IMR-90 (cell line): ENCODE results near the gene ARTN. TPM values are rescaled to one million over a fixed set of nuclear protein-coding genes. Genes with fewer than 3 reads are reported as not detected.
A peak's percentile ranks its signal among the peaks of the same experiment; 100 is the strongest.

Experiments used
- ATAC-seq: fragments of 200-7000 bp; cut with Tn5 transposase; 2 replicates; pipeline ENCODE4 v1.9.1; 2020; ENCODE audit warnings: low read depth, mild to moderate bottlenecking, moderate library complexity
- BruUV-seq: library from RNA; stranded (reverse); fragments of 400-500 nt; replicated peaks from 2 replicates; lab custom pipeline; 2021; lab: Mats Ljungman, UMichigan
- CTCF ChIA-PET: fragments of 300-600 bp; formaldehyde crosslinking; extraction: SDS; loops from one replicate; lab custom pipeline; 2021; ENCODE audit warnings: antibody characterized with exemption; lab: Yijun Ruan, JAX
- POLR2A ChIA-PET: fragments of 300-600 bp; sonication (Branson Sonifier 250); formaldehyde crosslinking; loops from one replicate; lab custom pipeline; 2022; ENCODE audit warnings: antibody characterized with exemption; ENCODE audit not compliant: unreplicated experiment; lab: Charles Lee
- DNase-seq: peaks from one replicate; pipeline ENCODE4 v3.0.0; 2013
- H2AFZ ChIP-seq: replicated peaks from 2 replicates; pipeline ENCODE3; 2013; ENCODE audit warnings: low read length, mild to moderate bottlenecking; ENCODE audit not compliant: poor library complexity
- H2AK5ac ChIP-seq: 2 replicates; pipeline ENCODE4 v1.6.1; 2013; ENCODE audit warnings: low read depth, low read length, inconsistent platforms
- H2AK9ac ChIP-seq: replicated peaks from 2 replicates; pipeline ENCODE3; 2013; ENCODE audit warnings: mild to moderate bottlenecking, low read depth, low read length, moderate library complexity; ENCODE audit not compliant: poor library complexity
- H2BK120ac ChIP-seq: 2 replicates; pipeline ENCODE4 v1.6.1; 2013; ENCODE audit warnings: low read depth, low read length, inconsistent platforms
- H2BK15ac ChIP-seq: 3 replicates; pipeline ENCODE4 v1.6.1; 2013; ENCODE audit warnings: low read depth, low read length, inconsistent platforms
- H2BK20ac ChIP-seq: 2 replicates; pipeline ENCODE4 v1.6.1; 2013; ENCODE audit warnings: low read depth, mild to moderate bottlenecking, inconsistent platforms, low read length, moderate library complexity
- H2BK5ac ChIP-seq: 2 replicates; pipeline ENCODE4 v1.6.1; 2013; ENCODE audit warnings: mild to moderate bottlenecking, low read depth, low read length, inconsistent platforms; ENCODE audit not compliant: poor library complexity, severe bottlenecking
- H3K14ac ChIP-seq: replicated peaks from 2 replicates; pipeline ENCODE4 v1.6.1; 2013; ENCODE audit warnings: low read depth, low read length, inconsistent platforms
- H3K18ac ChIP-seq: 2 replicates; pipeline ENCODE4 v1.6.1; 2013; ENCODE audit warnings: low read depth, low read length, control low read depth
- H3K23ac ChIP-seq: 2 replicates; pipeline ENCODE4 v1.6.1; 2013; ENCODE audit warnings: low read depth, low read length, inconsistent platforms
- H3K27ac ChIP-seq: 2 replicates; pipeline ENCODE4 v1.5.1; 2013; ENCODE audit warnings: mild to moderate bottlenecking, control low read depth, low read length; ENCODE audit not compliant: insufficient read depth
- H3K27me3 ChIP-seq: 2 replicates; pipeline ENCODE4 v1.6.1; 2013; ENCODE audit warnings: low read length; ENCODE audit not compliant: control insufficient read depth, insufficient read depth
- H3K36me3 ChIP-seq: 2 replicates; pipeline ENCODE4 v1.6.1; 2013; ENCODE audit warnings: low read length, mixed read lengths; ENCODE audit not compliant: control insufficient read depth, insufficient read depth
- H3K4ac ChIP-seq: 2 replicates; pipeline ENCODE4 v1.6.1; 2013; ENCODE audit warnings: low read depth, low read length, inconsistent platforms
- H3K4me1 ChIP-seq: 2 replicates; pipeline ENCODE4 v1.6.1; 2013; ENCODE audit warnings: low read length, mixed read lengths; ENCODE audit not compliant: control insufficient read depth, insufficient read depth
- H3K4me2 ChIP-seq: 2 replicates; pipeline ENCODE4 v1.6.1; 2013; ENCODE audit warnings: low read depth, mild to moderate bottlenecking, control low read depth, low read length, moderate library complexity
- H3K4me3 ChIP-seq: 2 replicates; pipeline ENCODE4 v1.5.1; 2013; ENCODE audit warnings: low read depth, mild to moderate bottlenecking, control low read depth, low read length, moderate library complexity; ENCODE audit not compliant: insufficient read depth
- H3K56ac ChIP-seq: 2 replicates; pipeline ENCODE4 v1.6.1; 2013; ENCODE audit warnings: low read length, inconsistent platforms; ENCODE audit not compliant: insufficient read depth; ENCODE audit errors: extremely low read depth
- H3K79me1 ChIP-seq, 2 experiments: 2 replicates each; pipeline ENCODE4 v1.6.1; 2013; ENCODE audit warnings: low read length in 2 of 2, inconsistent platforms in 1 of 2, low read depth in 1 of 2
- H3K9ac ChIP-seq: 2 replicates; pipeline ENCODE4 v1.6.1; 2013; ENCODE audit warnings: low read depth, low read length, control low read depth
- H3K9me1 ChIP-seq: 2 replicates; pipeline ENCODE4 v1.6.1; 2013; ENCODE audit warnings: low read length, inconsistent platforms; ENCODE audit not compliant: insufficient read depth
- H3K9me3 ChIP-seq: 2 replicates; pipeline ENCODE4 v1.6.1; 2013; ENCODE audit warnings: low read length; ENCODE audit not compliant: control insufficient read depth, insufficient read depth
- H4K20me1 ChIP-seq: 2 replicates; pipeline ENCODE4 v1.6.1; 2013; ENCODE audit warnings: low read length, inconsistent platforms; ENCODE audit not compliant: insufficient read depth
- H4K5ac ChIP-seq: 2 replicates; pipeline ENCODE4 v1.6.1; 2013; ENCODE audit warnings: mild to moderate bottlenecking, low read depth, low read length, control low read depth
- H4K8ac ChIP-seq, 2 experiments: 2 replicates each; pipeline ENCODE4 v1.6.1; 2013; ENCODE audit warnings: low read depth in 2 of 2, low read length in 2 of 2, control low read depth in 1 of 2, inconsistent platforms in 1 of 2
- H4K91ac ChIP-seq: 2 replicates; pipeline ENCODE4 v1.6.1; 2013; ENCODE audit warnings: low read depth, low read length, inconsistent platforms; ENCODE audit not compliant: insufficient read depth
- BHLHE40 ChIP-seq: fragments of 150-350 bp; IDR thresholded peaks from 2 replicates; pipeline ENCODE4 v1.6.1; 2016; ENCODE audit warnings: mild to moderate bottlenecking, low read depth, low read length
- CEBPB ChIP-seq: IDR thresholded peaks from 2 replicates; pipeline ENCODE4 v1.6.1; 2012; ENCODE audit warnings: low read depth, low read length, improper control_type of control experiment
- CHD1 ChIP-seq: IDR thresholded peaks from 2 replicates; pipeline ENCODE4 v1.6.1; 2012; ENCODE audit warnings: low read depth, low read length, improper control_type of control experiment
- MAFK ChIP-seq: IDR thresholded peaks from 2 replicates; pipeline ENCODE4 v1.6.1; 2012; ENCODE audit warnings: low read depth, low read length, improper control_type of control experiment
- MAZ ChIP-seq: IDR thresholded peaks from 2 replicates; pipeline ENCODE4 v1.6.1; 2012; ENCODE audit warnings: low read depth, mild to moderate bottlenecking, low read length, improper control_type of control experiment, moderate library complexity, borderline replicate concordance
- MXI1 ChIP-seq: IDR thresholded peaks from 2 replicates; pipeline ENCODE4 v1.6.1; 2012; ENCODE audit warnings: low read depth, mild to moderate bottlenecking, low read length, moderate library complexity, borderline replicate concordance
- NFE2L2 ChIP-seq: fragments of 150-350 bp; IDR thresholded peaks from 2 replicates; pipeline ENCODE4 v1.6.1; 2016; ENCODE audit warnings: low read depth, mild to moderate bottlenecking, low read length
- POLR2A ChIP-seq: IDR thresholded peaks from 2 replicates; pipeline ENCODE4 v1.6.1; 2012; ENCODE audit warnings: mild to moderate bottlenecking, low read depth, low read length
- RAD21 ChIP-seq: IDR thresholded peaks from 2 replicates; pipeline ENCODE4 v1.6.1; 2012; ENCODE audit warnings: low read length, improper control_type of control experiment
- RCOR1 ChIP-seq: IDR thresholded peaks from 2 replicates; pipeline ENCODE4 v1.6.1; 2012; ENCODE audit warnings: mild to moderate bottlenecking, low read length, improper control_type of control experiment; ENCODE audit not compliant: insufficient replicate concordance
- RFX5 ChIP-seq: IDR thresholded peaks from 2 replicates; pipeline ENCODE4 v1.8.0; 2012; ENCODE audit warnings: low read depth, mild to moderate bottlenecking, low read length, moderate library complexity
- SMC3 ChIP-seq: fragments of 150-350 bp; IDR thresholded peaks from 2 replicates; pipeline ENCODE4 v1.6.1; 2016; ENCODE audit warnings: low read depth, mild to moderate bottlenecking, antibody characterized with exemption, low read length, moderate library complexity
- USF2 ChIP-seq: fragments of 150-350 bp; IDR thresholded peaks from 2 replicates; pipeline ENCODE4 v1.6.1; 2017; ENCODE audit warnings: mild to moderate bottlenecking, antibody characterized with exemption, low read length, low read depth
- WGBS, 2 experiments: methylation state at CpG; one replicate each; pipeline versions ENCODE4 v1.1.5 to v1.1.7; 2013; ENCODE audit warnings: missing lambda C conversion rate in 2 of 2; ENCODE audit not compliant: insufficient read length in 1 of 2; ENCODE audit errors: extremely low coverage in 2 of 2; 5-methylcytosine and 5-hydroxymethylcytosine counted together
- dilution Hi-C: fragments of 300-500 bp; cut with HindIII; formaldehyde crosslinking; loops from one replicate; pipeline ENCODE4 v1.14.3; 2018; ENCODE audit warnings: low sequenced_read_pairs; ENCODE audit not compliant: unreplicated experiment
- in situ Hi-C: fragments of 300-500 bp; cut with MboI; formaldehyde crosslinking; loops from 3 replicates; pipeline ENCODE4 v1.14.3; 2019; ENCODE audit warnings: low sequenced_read_pairs, inconsistent platforms, mixed read lengths
- intact Hi-C: fragments of 100-400 bp; cut with micrococcal nuclease; formaldehyde crosslinking; loops from 2 replicates; pipeline ENCODE4 v1.10.0; 2022
- polyA plus RNA-seq, 3 experiments: library from polyadenylated mRNA; depleted of rRNA; stranded (reverse); fragments of >200 nt; gene quantifications; 2 replicates each; pipeline ENCODE4 v1.2.3, GENCODE V29; 2012; ENCODE audit warnings: low replicate concordance in 1 of 3
- total RNA-seq: library from RNA; depleted of rRNA; stranded (reverse); fragments of >200 nt; gene quantifications from 2 replicates; pipeline ENCODE4 v1.2.3, GENCODE V29; 2012

ARTN gene
- total and polyA plus RNA-seq, 2 of the 4 experiments (the other 2 are of a cell fraction) = 0.29 TPM; not detected in 1

GRCh38 chr1:43935711-43936427 lies 2.3 kb downstream of the ARTN start (continued):
- no peak for TF ChIP-seq MAFK

- H3K79me1 ChIP-seq = peaks cover 0 to 8% of the 10 kb centered on the region in 2 experiments; a peak in 1 of 4 replicates
- dilution Hi-C loops = no loop called here
- no peaks in the 10 kb centered on the region; the same call in 1 of the 2 replicates for H3K27me3 ChIP-seq
- no peak overlapping the region for H4K8ac ChIP-seq
- H3K27ac ChIP-seq = no peak overlapping the region
- peak; percentile 55 for ATAC-seq
- H2BK120ac ChIP-seq = no peak overlapping the region
- H2AK9ac ChIP-seq = peak overlapping the region; percentile 86
- H3K9me3 ChIP-seq = no peaks in the 10 kb centered on the region
- intact Hi-C loops = no loop called here
- no peak overlapping the region for H3K56ac ChIP-seq
- TF ChIP-seq RAD21 (no peak), SMC3 (no peak), RCOR1 (no peak), MXI1 (no peak), MAFK (no peak), POLR2A (no peak), RFX5 (no peak), CEBPB (no peak), BHLHE40 (no peak), MAZ (no peak), USF2 (no peak), CHD1 (no peak), NFE2L2 (no peak)
- in situ Hi-C loops = no loop called here
- H2AFZ ChIP-seq = peak overlapping the region; percentile 85
- ChIA-PET POLR2A (no interaction called here), CTCF (interaction anchor here (5.6 kb wide), 1 partner anchor 170 kb away, joined by 149 read pairs; no protein-coding TSS in a partner anchor)
- BruUV-seq = no TSS peak
- no peak overlapping the region for H2AK5ac ChIP-seq
- H3K4me3 ChIP-seq = peak overlapping the region; percentile 30
- H3K4ac ChIP-seq = no peak overlapping the region
- peak; percentile 16 for DNase-seq
- no peak overlapping the region for H3K18ac ChIP-seq
- H2BK5ac ChIP-seq = no peak overlapping the region
- H2BK15ac ChIP-seq = no peak overlapping the region
- no peak overlapping the region for H3K9ac ChIP-seq
- H3K9me1 ChIP-seq = peaks cover 6% of the 10 kb centered on the region
- H3K36me3 ChIP-seq = no peaks in the 10 kb centered on the region
- H3K23ac ChIP-seq = no peak overlapping the region
- no peak overlapping the region for H4K91ac ChIP-seq
- peak overlapping the region; percentile 60; the same call in 1 of the 2 replicates for H3K4me2 ChIP-seq
- no peak overlapping the region for H3K14ac ChIP-seq
- H4K20me1 ChIP-seq = peaks cover 3% of the 10 kb centered on the region; the same call in 1 of the 2 replicates
- peaks cover 10% of the 10 kb centered on the region for H3K4me1 ChIP-seq
- no peak overlapping the region for H4K5ac ChIP-seq
- H2BK20ac ChIP-seq = no peak overlapping the region
- 9% methylated on average over 47 of the region's 56 CpGs; no CpG with 5 or more reads in 1 of the 2 experiments for WGBS, 2 experiments
These were observed 3.0 kb downstream of the ARTN start for GRCh38 chr1:43936431-43937151.
